Activated T-cell treated with anti-CD3 and anti-CD28 coated beads for 1 hour (primary cell): ENCODE data around the gene ADAMTS13.

Source experiments
- DNase-seq: peaks from one replicate; pipeline ENCODE4 v3.0.0-alpha.2; 2020; ENCODE audit warnings: low read depth

Gene ADAMTS13

DNA sequence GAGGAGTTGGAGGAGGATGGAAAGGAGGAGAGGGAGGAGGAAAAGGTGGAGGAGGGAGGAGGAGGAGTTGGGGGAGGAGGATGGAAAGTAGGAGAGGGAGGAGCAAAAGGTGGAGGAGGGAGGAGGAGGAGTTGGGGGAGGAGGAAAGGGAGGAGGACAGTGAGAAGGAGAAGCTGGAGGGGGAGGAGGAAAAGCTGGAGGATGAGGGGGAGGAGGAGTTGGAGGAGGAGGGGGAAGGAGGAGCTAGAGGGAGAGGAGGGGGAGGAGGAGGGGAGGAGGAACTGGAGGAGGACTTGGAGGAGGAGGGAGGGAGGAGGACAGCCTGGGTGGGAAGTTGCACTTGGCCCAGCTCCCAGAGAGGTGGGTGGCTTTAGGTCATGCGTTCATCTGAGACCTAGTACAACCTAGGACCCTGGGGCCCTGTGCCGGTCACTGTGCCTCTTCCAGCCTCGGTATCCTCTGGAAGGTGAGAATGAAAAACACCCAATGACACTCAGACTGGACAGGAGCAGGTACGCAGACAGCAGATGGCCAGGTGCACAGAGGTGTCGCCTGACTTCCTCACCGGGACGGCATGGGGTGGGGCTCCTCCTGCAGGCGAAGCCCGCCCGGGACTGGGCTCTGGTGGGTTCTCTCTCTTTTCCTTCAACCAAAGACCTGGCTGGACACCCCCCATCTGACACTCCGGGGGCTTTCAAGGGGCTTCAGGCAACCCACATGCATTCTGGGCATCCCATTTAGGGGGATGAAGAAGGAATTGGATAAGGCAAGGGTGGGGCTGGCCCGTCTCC, 68.9 kb downstream of the ADAMTS13 start:
- DNase-seq: no peak

DNA sequence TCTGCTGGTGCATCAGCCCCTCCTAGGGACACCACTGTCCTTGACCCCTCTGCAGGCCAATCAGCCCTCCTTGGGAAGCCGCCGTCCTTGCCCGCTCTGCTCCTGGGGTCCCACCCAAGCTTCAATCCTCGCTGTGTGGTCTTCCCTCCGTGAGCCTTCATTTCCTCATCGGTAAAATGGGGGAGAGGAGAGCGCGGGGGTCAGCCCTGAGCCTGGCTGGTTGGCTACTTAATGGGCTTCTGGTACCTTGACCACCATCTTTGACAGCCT, 69.4 kb downstream of the ADAMTS13 start:
- no peak for DNase-seq

DNA sequence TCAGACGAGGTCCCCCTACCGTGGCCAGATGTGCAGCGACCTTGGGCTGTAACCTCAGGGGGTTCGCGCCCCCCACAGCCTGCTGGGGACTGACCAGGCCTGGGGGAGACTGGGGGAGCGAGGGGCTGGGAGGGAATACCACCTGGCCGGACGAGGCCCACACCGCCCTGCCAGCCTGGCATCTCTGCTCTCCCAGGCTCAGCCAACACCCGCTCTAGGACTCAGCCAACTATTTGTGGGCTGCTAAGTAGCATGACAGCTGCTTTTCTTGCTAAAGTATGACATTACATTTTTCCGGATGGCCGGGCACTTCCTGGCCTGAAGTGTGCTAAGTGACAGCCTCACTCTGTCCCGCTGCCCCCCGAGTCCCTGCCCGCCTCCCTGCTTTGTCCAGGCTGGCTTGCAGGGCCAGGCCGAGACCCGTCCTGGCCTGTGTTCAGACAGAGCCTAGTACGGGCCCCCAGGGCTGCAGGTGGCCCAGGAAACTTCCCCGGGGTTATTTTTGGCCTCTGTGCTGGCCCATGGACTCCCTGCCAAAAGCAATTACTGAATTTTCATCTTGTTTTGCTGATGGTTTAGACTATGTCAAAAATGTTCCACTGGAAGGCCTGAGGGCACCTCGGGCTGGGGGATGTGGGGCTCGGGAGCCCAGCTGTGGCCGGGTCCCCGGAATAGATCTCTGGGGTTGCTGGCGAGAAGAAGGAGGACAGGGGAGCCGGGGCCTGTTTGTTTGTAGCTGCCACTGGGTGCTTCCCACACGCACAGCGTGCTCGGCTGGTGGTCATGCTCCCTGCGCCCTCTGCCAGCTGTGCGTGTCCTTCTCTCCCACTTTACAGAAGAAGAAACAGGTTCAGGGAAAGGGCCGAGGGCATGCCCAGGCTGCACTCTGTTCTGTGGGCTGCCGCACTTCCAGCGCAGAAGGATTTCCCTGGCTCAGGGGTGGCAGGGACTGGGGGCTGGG, 70.2 kb downstream of the ADAMTS13 start:
- no peak for DNase-seq

DNA sequence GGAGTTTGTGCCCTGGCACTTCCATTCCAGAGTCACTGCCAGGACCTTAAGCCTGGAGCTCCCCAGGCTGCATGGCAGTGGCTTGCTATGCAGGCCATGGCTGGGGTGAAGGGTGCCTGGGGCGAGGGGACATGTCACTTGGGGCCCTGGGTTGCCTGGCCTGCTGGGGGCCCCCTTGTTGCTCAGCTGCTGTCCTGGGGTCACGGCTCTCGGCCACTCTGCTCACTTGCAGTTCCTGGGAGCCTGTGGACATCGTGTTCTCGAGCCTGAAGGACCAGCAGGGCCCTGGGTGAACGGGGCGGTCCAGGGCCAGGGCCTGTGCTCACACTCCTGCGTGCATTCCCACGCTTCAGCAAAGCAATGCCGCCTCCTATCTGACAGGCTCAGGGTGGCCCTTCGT, 71.3 kb downstream of the ADAMTS13 start:
- no peak for DNase-seq

DNA sequence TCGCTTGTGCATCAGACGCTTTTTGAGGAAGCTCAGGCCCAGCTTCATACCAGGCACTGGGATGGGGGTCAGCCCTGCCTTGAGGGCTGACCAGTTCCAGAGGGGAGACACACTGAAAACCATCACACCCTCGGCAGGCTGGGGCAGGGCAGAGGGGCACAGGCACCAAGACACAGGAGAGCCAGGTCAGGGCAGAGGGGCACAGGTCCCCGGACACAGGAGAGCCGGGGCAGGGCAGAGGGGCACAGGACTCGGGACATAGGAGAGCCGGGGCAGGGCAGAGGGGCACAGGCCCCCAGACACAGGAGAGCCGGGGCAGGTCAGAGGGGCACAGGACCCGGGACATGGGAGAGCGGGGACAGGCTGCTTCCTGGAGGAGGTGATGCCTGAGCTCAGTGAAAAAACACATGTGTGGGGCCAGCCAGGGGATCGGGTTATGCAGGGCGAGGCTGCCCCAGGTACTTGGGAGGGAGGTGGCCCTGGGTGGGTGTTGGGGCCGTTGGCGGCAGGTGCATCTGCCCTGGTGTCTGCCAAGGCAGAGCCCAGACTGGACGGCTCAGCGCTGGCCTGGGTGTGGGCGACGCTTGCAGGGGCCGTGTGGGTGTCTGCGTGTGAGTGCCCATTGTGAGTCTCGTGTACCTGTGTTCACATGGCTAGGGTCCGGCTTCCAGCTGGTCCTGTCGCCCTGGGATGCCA, 71.8 kb downstream of the ADAMTS13 start:
- DNase-seq: no peak

DNA sequence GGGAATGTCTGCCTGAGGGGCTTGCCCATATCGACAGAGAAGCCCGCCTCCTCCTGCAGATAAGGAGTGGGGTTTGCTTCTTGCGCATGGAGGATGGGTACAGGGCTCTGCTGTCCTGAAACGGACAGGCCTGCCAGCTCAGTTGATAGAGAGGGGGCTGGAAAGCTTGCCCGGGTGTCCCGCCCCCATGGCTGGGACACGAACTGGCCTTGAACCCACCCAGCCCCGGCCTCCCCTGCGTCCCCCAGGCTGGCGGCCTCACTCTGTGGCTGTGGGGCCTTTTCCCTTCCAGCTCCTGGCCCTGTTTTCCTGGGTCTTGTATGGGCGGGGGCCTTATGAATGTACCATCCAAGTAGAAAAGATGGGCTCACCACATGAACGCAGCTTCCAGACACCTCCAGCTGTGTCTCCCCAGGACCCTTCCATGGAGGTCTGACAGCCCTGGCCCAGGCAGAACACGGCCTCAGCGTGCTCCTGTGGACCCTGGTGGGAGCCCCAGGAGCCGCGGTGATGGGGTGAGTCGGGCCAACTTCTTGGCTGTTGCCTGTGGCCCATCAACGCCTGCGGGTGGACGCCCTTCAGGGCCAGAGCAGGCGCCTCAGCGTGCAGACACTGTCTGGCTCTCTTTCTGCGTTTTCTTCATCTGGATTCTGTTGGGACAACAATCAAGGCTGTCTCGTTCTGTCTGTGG, 72.6 kb downstream of the ADAMTS13 start:
- no peak for DNase-seq

DNA sequence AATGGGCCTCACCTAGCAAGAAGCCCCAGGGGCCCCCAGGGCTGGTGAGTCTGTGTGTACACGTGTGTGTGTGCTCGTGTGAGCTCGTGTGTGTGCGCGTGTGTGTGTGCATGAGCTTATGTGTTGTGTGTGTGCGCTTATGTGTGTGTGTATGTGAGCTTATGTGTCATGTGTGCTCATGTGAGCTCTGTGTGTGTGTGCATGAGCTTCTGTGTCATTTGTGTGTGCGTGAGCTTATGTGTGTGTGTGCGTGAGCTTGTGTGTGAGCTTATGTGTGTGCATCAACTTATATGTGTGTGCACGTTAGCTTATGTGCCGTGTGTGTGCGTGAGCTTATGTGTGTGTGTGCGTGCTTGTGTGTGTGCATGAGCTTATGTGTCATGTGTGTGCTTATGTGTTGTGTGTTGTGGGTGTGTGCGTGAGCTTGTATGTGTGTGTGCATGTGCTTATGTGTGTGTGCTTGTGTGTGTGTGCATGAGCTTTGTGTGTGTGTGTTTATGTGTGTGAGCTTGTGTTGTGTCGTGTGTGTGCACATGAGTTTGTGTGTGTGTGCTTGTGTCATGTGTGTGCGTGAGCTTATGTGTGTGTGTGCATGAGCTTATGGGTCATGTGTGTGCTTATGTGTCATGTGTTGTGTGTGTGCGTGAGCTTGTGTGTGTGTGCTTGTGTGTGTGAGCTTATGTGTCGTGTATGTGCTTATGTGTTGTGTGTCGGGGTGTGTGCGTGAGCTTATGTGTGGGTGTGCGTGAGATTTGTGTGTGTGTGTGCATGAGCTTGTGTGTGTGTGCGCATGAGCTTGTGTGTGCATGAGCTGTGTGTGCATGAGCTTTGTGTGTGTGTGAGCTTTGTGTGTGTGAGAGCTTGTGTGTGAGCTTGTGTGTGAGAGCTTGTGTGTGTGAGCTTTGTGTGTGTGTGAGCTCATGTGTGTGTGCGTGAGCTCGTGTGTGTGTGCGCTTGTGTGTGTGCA, 73.4 kb downstream of the ADAMTS13 start:
- no peak for DNase-seq

DNA sequence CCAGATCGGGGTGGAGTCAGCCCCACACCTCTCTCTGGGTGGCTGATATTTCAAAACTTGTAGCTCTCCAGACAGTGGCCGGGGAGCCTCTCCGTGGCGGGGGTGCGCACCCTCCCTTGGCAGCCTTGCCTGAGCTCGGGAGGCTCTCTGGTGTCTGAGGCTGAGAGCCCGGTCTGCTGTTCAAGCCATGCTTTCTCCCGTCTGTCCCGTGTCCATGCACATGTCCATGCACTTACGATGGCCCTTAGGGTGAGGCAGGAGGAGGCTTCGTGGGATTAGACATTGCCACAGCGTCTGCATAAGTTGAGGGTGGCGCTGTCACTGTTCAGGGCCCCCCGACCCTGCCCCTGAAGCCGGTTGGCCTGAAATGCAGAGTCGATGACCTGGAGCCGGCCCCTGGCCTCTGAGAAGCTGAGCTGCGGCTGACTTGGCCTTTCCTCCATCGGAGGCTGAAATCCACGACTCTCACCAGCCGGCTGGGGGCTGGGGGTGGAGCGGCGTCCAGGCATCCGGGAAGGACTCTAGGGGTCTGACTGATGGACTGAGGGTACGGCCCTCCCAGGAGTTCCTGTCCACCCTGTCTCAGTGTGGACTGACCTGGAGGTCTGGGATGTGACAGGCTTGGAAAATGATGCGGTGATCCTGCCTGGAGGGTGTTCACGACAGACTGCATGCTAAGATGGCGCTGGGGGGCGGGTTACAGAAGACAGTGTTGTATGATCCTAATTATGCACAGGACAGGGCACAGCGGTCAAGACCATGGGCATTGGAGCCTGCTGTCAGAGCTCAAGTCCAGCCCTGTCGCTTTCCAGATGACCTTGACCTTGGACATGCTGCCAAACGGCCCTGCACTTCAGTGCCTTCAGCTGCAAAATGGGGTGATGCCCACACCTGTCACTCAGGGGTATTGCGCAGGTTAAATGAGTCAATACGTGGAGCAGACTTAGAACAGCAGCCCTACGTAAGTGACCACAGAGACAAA, 75.0 kb downstream of the ADAMTS13 start:
- DNase-seq: no peak

DNA sequence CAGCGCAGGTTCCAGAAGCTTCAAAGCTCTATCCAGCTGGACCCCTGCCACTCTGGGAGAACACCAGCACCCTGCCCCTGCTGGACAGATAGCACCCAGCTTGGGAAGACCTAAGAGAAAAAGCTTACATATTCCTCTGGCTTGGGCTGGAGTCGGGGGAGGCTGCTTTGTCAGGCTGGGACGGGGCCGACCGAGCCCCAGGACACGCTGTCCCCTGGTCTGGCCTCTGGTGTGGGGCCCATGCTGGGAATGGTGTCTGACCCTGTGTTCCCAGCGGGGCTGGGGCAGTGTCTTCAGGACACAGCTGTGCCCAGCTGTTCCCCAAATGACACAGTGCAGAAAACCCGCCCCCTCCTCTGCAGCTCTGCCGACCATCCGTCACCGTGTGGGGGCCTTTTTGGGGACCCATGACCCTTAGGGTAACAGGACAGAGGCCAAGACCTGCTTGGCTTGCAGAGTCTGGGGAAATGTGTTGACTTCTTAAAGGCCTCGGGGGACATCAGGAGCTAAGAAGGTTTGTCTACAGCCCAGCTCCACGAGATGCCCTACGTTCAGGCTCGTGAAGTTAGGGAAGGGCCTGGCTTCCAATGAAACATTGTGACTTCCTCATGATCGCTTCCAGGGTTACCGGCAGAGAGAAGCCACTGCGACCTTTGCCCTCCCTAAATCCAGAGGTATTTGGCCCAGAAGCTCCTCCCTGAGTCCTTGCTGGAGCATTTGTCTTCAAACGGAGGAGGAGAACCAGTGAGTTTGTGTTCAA, 77.1 kb downstream of the ADAMTS13 start:
- no peak for DNase-seq

DNA sequence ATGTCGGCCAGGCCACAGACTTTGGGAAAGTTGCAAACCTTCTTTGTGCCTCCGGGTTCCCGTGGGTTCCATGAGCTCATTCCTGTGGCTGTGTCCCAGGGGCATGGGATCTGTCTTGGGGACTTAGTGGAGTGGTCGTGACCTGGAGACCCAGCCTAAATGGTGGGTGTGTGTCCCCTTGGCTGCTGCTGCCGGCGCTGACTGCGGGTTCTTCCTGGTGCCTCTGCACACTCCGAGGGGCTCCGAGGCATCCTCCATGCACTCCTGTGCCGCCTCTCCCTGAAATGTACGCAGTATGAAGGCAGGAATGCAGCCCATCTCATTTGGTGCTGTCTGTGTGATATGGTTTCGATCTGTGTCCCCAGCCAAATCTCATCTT, 77.7 kb downstream of the ADAMTS13 start:
- DNase-seq: no peak

DNA sequence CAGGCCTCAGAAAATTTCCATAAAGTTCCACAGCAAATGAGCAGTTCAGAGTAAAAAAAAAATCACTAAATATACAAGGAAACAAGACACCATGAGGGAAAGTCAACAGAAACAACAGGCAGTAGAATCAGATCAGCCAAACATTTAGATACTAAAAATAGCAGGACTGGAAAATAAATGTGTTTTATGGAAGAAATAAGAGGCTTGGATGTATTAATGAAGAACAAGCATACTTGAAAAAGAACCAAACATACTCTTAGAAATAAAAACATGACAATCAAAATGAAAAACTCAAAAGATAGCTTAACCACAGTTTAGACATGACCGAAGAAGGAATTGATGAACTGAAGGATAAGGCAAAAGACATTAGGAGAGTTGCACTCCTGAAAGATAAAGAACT, 79.9 kb downstream of the ADAMTS13 start:
- no peak for DNase-seq

DNA sequence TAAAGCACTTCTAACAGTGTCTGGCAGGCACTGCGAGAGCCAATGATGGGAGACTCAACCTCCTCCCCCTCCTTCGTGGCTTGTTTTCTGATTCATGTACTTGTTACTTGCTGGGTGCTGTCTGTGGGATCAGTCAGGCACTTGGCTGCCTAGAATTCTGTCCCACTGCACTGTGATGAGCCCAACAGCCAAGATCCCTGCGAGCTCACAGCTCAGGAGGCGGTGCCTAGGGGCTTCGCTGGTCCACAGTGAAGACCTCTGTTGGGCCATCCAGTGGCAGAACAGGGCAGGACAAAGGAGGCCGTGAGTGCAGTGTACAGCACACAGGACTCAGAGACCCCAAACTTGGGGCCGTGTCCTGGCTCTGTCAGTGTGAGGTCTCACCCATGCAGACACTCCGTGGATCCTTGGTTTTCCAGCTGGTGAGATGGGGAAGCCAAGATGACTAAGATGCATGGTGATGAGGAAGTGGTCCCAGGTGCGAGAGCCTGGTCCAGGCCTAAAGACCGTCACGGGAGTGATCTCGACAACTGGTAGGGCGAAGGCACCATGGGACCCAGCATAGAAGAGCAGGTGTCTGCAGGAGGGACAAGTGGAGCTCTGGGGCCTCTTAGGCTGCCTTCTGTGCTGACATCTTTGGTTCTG, 83.1 kb downstream of the ADAMTS13 start:
- DNase-seq: no peak

DNA sequence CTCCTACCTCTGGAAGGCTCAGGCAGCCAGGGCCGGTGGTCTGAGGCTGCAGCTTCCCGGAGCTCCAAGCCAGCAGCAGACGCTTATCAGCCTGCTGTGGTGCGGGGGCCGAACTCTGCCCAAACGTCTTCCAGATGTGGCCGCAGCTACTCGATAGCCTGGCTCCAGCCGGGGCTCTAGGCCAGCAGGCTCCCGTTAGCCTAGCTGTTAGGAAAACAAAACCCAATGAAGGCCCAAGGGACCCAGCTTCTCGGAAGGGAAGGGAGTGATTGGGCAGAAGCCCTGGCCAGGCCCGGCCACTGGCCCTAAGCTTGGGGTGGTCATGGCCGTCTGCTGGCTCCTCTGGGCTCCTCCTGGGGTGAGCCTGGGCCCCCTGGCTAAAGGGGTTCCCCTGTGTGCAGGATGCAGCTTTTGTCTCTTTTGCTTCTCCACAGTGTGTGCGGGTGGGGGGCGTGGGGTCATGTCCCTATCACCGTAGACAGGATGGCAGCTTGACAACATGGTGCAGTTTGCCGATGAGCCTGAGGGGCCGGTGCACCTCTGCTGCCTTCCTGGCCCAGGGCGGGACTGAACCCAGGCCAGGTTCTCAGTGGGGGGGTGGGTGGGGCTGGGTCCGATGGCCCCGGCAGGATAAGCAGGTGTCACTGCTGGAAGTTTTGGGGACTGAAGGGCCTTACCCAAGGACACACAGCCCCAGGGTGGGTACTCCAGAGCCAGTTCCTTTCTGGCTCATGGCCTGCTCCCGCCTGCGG, 83.9 kb downstream of the ADAMTS13 start:
- DNase-seq: no peak

DNA sequence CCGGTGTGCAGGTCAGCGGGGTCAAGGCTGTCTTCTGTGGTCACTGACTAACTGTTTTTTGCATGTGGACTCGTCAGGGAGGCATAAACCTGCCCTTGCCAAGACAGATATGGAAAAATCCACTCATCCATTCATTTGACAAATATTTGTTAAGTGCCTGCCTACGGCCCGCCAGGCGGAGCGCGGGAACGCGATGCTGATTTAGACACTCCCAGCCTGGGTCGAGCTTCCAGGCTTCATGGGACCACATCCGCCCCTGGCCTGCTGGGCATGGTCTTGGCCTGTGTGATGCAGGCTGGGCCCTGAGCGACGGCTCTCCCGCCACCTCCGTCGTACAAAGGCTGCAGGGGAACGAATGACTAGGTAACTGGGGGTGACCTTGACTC, 84.5 kb downstream of the ADAMTS13 start:
- DNase-seq: no peak

DNA sequence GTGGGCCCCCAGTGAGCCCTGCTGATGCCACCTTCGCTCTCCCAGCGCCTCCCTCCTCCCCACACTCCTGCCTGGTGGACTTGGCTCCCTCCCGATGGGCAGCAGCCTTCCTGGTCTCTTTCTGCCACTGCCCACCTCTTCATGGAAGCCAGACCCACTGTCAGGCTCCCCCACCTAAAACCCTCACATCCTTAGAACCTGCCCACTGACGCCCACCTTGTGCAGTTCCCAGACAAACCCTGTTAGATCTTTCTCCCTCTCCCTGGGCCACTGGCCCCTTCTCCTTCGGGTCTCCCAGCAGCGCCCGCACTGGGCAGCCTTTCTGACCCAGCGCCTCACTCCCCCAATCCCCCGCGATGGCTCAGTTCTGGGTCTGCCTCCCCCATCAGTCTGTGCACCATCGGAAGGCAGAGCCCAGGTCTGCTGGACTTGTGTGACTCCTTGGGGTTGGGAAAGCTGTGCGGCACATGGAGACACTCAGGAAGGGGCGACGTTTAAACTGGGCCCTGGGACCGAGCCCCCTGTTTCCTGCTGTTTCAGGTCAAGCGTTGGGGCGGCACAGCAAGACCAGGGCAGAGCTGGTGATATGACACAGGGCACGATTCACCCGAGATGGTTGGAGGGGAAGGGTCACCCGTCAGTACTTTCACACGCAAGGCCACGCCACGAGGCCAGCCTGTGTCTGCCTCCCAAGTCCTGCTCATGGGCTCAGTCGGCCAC, 85.2 kb downstream of the ADAMTS13 start:
- DNase-seq: no peak

DNA sequence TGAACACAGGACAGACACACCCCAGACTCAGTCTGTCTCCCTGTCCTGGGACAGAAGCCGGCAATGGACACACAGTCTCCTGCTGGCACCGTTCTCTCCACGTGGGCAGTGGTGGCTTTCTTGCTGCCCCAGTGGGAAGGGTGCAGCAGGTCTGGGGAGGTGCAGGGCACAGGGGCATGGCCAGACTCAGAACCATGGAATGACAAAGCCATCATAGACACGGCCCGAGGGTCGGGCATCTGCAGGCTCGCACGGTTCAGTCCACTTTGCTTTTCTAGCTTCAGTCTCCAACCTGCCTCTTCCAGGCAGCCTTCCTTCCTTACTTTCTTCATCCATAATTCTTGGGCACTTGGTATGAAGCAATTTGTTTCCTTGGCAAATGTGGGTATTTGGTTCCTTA, 85.9 kb downstream of the ADAMTS13 start:
- no peak for DNase-seq
